Mammary epithelial cell (primary cell): ENCODE data around the gene NAV3.

Experiments used
- CTCF ChIP-seq, 2 donors: IDR thresholded peaks in 1 of 2; conservative IDR thresholded peaks in 1 of 2; 2 replicates each; pipeline ENCODE4 v1.5.1; 2011 to 2012; ENCODE audit warnings: inconsistent platforms in 2 of 2, low read length in 2 of 2, mild to moderate bottlenecking in 2 of 2, control low read depth in 1 of 2, low read depth in 1 of 2; ENCODE audit not compliant: insufficient read depth in 1 of 2; ENCODE audit errors: extremely low read depth in 1 of 2
- EZH2 ChIP-seq: IDR thresholded peaks from 2 replicates; pipeline ENCODE4 v1.6.1; 2012; ENCODE audit warnings: low read length, inconsistent platforms, borderline replicate concordance

- no peak for TF ChIP-seq CTCF (conservative IDR thresholded peaks at IDR 0.05 in 1 of 2, IDR thresholded peaks at IDR 0.05 in 1 of 2; ENCODE audit: extremely low read depth in 1 of 2, insufficient read depth in 1 of 2, low read depth in 1 of 2, low read length in 2 of 2)
- TF ChIP-seq EZH2 = no peak
Measured at GRCh38 chr12:78220811-78221210, 390.1 kb downstream of the NAV3 start.
